SK-N-SH treated with all-trans-retinoic acid at 6 μM for 48 hours (cell line): ENCODE data around the gene MCTS1.

Source experiments
- ATAC-seq: fragments of 200-7000 bp; cut with Tn5 transposase; 3 replicates; pipeline ENCODE4 v1.9.1; 2020; ENCODE audit warnings: mild to moderate bottlenecking, moderate library complexity
- ARNTL ChIP-seq: fragments of 450-650 bp; formaldehyde crosslinking; IDR thresholded peaks from 2 replicates; pipeline ENCODE4 v1.5.0; 2020; ENCODE audit warnings: low read depth, mild to moderate bottlenecking, moderate library complexity, borderline replicate concordance
- BACH2 ChIP-seq: fragments of 250-450 bp; sonication (Bioruptor Pico); IDR thresholded peaks from 2 replicates; pipeline ENCODE4 v1.9.0; 2021; ENCODE audit warnings: mild to moderate bottlenecking, borderline replicate concordance
- CSDC2 ChIP-seq: fragments of 250-450 bp; sonication (Bioruptor Pico); IDR thresholded peaks from 2 replicates; pipeline ENCODE4 v1.5.0; 2020; ENCODE audit warnings: mild to moderate bottlenecking, moderate library complexity
- CSRNP3 ChIP-seq: fragments of 250-450 bp; sonication (Bioruptor Pico); IDR thresholded peaks from 2 replicates; pipeline ENCODE4 v1.5.1; 2021; ENCODE audit warnings: mild to moderate bottlenecking, moderate library complexity
- ESRRG ChIP-seq: fragments of 250-450 bp; sonication (Bioruptor Pico); IDR thresholded peaks from 2 replicates; pipeline ENCODE4 v1.6.1; 2021; ENCODE audit warnings: mild to moderate bottlenecking
- GLIS3 ChIP-seq: fragments of 250-450 bp; sonication (Bioruptor Pico); IDR thresholded peaks from 2 replicates; pipeline ENCODE4 v1.5.0; 2020; ENCODE audit warnings: mild to moderate bottlenecking, moderate library complexity
- ISL1 ChIP-seq: fragments of 250-450 bp; sonication (Bioruptor Pico); IDR thresholded peaks from 2 replicates; pipeline ENCODE4 v2.1.2; 2022; ENCODE audit warnings: mild to moderate bottlenecking, moderate library complexity
- OSR1 ChIP-seq: fragments of 250-450 bp; sonication (Bioruptor Pico); IDR thresholded peaks from 2 replicates; pipeline ENCODE4 v1.8.0; 2022; ENCODE audit warnings: moderate library complexity, mild to moderate bottlenecking, inconsistent platforms
- PPARA ChIP-seq: fragments of 250-450 bp; sonication (Bioruptor Pico); IDR thresholded peaks from 2 replicates; pipeline ENCODE4 v1.5.0; 2020; ENCODE audit warnings: mild to moderate bottlenecking, borderline replicate concordance
- RARB ChIP-seq: fragments of 250-450 bp; sonication (Bioruptor Pico); IDR thresholded peaks from 2 replicates; pipeline ENCODE4 v1.8.0; 2021; ENCODE audit warnings: mild to moderate bottlenecking, moderate library complexity
- SNAI2 ChIP-seq: fragments of 250-450 bp; sonication (Bioruptor Pico); IDR thresholded peaks from 2 replicates; pipeline ENCODE4 v1.5.0; 2020; ENCODE audit warnings: mild to moderate bottlenecking, moderate library complexity
- TCF4 ChIP-seq: fragments of 250-450 bp; sonication (Bioruptor Pico); IDR thresholded peaks from 2 replicates; pipeline ENCODE4 v1.8.0; 2021; ENCODE audit warnings: mild to moderate bottlenecking, moderate library complexity, borderline replicate concordance
- TOX ChIP-seq: fragments of 250-450 bp; sonication (Bioruptor Pico); IDR thresholded peaks from 2 replicates; pipeline ENCODE4 v1.8.0; 2021; ENCODE audit warnings: mild to moderate bottlenecking, moderate library complexity, borderline replicate concordance
- ZC3H10 ChIP-seq: fragments of 250-450 bp; sonication (Bioruptor Pico); IDR thresholded peaks from 2 replicates; pipeline ENCODE4 v1.5.1; 2021; ENCODE audit warnings: mild to moderate bottlenecking, moderate library complexity
- ZFP30 ChIP-seq: fragments of 450-650 bp; formaldehyde crosslinking; IDR thresholded peaks from 2 replicates; pipeline ENCODE4 v1.5.0; 2022; ENCODE audit warnings: mild to moderate bottlenecking, moderate library complexity
- ZNF565 ChIP-seq: fragments of 450-650 bp; formaldehyde crosslinking; conservative IDR thresholded peaks from 2 replicates; pipeline ENCODE4 v1.5.0; 2020; ENCODE audit warnings: low read depth, mild to moderate bottlenecking, moderate library complexity
- ZNF70 ChIP-seq: fragments of 450-650 bp; formaldehyde crosslinking; IDR thresholded peaks from 2 replicates; pipeline ENCODE4 v1.5.0; 2020; ENCODE audit warnings: mild to moderate bottlenecking, moderate library complexity
- ZNF8 ChIP-seq: fragments of 450-650 bp; formaldehyde crosslinking; IDR thresholded peaks from 2 replicates; pipeline ENCODE4 v1.5.0; 2020; ENCODE audit warnings: mild to moderate bottlenecking, moderate library complexity
- TF ChIP-seq, protein P1 (sequence below): fragments of 250-450 bp; sonication (Bioruptor Pico); IDR thresholded peaks from 2 replicates; pipeline ENCODE4 v1.8.0; 2021; ENCODE audit warnings: low read depth, mild to moderate bottlenecking, moderate library complexity, borderline replicate concordance
- TF ChIP-seq, protein P2 (sequence below): fragments of 250-450 bp; sonication (Bioruptor Pico); IDR thresholded peaks from 2 replicates; pipeline ENCODE4 v1.8.0; 2020; ENCODE audit warnings: mild to moderate bottlenecking, moderate library complexity, borderline replicate concordance
- TF ChIP-seq, protein P3 (sequence below): fragments of 250-450 bp; sonication (Bioruptor Pico); IDR thresholded peaks from 2 replicates; pipeline ENCODE4 v1.5.0; 2020; ENCODE audit warnings: mild to moderate bottlenecking, moderate library complexity

Gene MCTS1

GRCh38 chrX:120585702-120586101 lies 18.2 kb upstream of the MCTS1 start (continued):
- no peak for TF ChIP-seq CSRNP3 (CRISPR knock-in tag)

- ATAC-seq, result peak; percentile 79
Observed at GRCh38 chrX:120604361-120604782, 471 bp downstream of the MCTS1 start.

DNA sequence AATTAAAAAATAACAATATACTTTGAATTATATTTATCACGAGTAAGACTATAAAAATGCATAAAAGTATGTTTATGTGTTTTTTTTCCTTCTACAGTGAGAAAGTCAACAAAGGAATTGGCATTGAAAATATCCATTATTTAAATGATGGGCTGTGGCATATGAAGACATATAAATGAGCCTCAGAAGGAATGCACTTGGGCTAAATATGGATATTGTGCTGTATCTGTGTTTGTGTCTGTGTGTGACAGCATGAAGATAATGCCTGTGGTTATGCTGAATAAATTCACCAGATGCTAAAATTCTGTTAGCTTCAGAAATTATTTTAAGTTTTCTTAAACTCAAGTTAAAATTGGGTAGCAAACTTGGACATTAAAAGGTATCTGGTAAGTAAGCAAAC lies 8.2 kb downstream of the MCTS1 start:
- no peak for TF ChIP-seq ARNTL (CRISPR knock-in tag)
- TF ChIP-seq PPARA (CRISPR knock-in tag), result no peak
- TF ChIP-seq CSRNP3 (CRISPR knock-in tag), result no peak
- TF ChIP-seq ZC3H10 (CRISPR knock-in tag), result no peak
- no peak for TF ChIP-seq OSR1 (CRISPR knock-in tag)
- no peak for TF ChIP-seq ZNF565 (CRISPR knock-in tag)
- TF ChIP-seq TOX, result no peak
- TF ChIP-seq BACH2 (CRISPR knock-in tag), result no peak
- TF ChIP-seq ZNF70 (CRISPR knock-in tag), result no peak
- TF ChIP-seq ESRRG (CRISPR knock-in tag), result no peak
- TF ChIP-seq, protein P1, sequence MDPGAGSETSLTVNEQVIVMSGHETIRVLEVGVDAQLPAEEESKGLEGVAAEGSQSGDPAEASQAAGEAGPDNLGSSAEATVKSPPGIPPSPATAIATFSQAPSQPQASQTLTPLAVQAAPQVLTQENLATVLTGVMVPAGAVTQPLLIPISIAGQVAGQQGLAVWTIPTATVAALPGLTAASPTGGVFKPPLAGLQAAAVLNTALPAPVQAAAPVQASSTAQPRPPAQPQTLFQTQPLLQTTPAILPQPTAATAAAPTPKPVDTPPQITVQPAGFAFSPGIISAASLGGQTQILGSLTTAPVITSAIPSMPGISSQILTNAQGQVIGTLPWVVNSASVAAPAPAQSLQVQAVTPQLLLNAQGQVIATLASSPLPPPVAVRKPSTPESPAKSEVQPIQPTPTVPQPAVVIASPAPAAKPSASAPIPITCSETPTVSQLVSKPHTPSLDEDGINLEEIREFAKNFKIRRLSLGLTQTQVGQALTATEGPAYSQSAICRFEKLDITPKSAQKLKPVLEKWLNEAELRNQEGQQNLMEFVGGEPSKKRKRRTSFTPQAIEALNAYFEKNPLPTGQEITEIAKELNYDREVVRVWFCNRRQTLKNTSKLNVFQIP (CRISPR knock-in tag), result no peak
- TF ChIP-seq GLIS3, result no peak
- no peak for TF ChIP-seq ISL1 (CRISPR knock-in tag)
- no peak for TF ChIP-seq ZNF8 (CRISPR knock-in tag)
- TF ChIP-seq RARB (CRISPR knock-in tag), result no peak
- no peak for TF ChIP-seq SNAI2 (CRISPR knock-in tag)
- TF ChIP-seq CSDC2 (CRISPR knock-in tag), result no peak
- no peak for TF ChIP-seq ZFP30 (CRISPR knock-in tag)
- TF ChIP-seq TCF4 (CRISPR knock-in tag), result no peak
- TF ChIP-seq, protein P2, sequence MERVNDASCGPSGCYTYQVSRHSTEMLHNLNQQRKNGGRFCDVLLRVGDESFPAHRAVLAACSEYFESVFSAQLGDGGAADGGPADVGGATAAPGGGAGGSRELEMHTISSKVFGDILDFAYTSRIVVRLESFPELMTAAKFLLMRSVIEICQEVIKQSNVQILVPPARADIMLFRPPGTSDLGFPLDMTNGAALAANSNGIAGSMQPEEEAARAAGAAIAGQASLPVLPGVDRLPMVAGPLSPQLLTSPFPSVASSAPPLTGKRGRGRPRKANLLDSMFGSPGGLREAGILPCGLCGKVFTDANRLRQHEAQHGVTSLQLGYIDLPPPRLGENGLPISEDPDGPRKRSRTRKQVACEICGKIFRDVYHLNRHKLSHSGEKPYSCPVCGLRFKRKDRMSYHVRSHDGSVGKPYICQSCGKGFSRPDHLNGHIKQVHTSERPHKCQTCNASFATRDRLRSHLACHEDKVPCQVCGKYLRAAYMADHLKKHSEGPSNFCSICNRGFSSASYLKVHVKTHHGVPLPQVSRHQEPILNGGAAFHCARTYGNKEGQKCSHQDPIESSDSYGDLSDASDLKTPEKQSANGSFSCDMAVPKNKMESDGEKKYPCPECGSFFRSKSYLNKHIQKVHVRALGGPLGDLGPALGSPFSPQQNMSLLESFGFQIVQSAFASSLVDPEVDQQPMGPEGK (CRISPR knock-in tag), result no peak
- TF ChIP-seq, all 23 proteins: peak for 0
- no peak for ATAC-seq

More at GRCh38 chrX:120604361-120604782, 471 bp downstream of the MCTS1 start:
- no peak for TF ChIP-seq TCF4 (CRISPR knock-in tag)
- no peak for TF ChIP-seq ISL1 (CRISPR knock-in tag)
- TF ChIP-seq CSRNP3 (CRISPR knock-in tag), result 0 out of 2 replicates have a peak, but pooled peaks have one; percentile 45
- TF ChIP-seq GLIS3, result no peak
- TF ChIP-seq OSR1 (CRISPR knock-in tag), result no peak
- TF ChIP-seq, protein P3, sequence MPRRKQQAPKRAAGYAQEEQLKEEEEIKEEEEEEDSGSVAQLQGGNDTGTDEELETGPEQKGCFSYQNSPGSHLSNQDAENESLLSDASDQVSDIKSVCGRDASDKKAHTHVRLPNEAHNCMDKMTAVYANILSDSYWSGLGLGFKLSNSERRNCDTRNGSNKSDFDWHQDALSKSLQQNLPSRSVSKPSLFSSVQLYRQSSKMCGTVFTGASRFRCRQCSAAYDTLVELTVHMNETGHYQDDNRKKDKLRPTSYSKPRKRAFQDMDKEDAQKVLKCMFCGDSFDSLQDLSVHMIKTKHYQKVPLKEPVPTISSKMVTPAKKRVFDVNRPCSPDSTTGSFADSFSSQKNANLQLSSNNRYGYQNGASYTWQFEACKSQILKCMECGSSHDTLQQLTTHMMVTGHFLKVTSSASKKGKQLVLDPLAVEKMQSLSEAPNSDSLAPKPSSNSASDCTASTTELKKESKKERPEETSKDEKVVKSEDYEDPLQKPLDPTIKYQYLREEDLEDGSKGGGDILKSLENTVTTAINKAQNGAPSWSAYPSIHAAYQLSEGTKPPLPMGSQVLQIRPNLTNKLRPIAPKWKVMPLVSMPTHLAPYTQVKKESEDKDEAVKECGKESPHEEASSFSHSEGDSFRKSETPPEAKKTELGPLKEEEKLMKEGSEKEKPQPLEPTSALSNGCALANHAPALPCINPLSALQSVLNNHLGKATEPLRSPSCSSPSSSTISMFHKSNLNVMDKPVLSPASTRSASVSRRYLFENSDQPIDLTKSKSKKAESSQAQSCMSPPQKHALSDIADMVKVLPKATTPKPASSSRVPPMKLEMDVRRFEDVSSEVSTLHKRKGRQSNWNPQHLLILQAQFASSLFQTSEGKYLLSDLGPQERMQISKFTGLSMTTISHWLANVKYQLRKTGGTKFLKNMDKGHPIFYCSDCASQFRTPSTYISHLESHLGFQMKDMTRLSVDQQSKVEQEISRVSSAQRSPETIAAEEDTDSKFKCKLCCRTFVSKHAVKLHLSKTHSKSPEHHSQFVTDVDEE (CRISPR knock-in tag), result no peak
- no peak for TF ChIP-seq ZNF8 (CRISPR knock-in tag)
